Measurements from ENCODE around the gene UNC13A.

UNC13A gene

DNA sequence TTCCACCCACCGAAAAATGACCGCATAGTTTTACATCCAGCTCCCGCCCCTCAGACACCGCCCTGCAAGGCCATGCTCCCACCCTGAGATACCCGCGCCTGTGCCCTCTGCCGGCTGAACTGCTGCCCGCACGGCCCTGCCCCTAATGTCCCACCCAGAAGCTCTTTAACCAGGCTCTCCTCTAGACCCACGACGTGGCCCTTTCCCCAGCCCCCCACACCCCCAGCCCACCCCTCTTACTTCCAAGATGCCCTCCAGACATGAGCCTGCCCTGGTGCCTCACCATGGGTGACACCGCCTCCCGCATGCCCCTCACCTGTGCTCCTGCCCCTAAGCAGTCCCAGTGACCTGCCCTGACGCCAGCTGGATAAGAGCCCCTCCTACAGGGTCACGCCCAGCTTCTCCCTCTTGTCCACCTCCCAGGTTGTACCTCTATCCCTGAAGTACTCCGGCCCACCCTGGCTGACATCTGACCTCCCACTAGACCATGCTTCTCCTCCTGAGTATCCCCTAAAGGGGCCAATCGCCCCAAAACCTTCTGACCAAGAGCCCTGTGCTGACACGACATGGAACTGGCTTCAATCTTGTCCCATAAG, 81.5 kb downstream of the UNC13A start:
- peak overlapping the region; percentile 45 for H3K4me3 ChIP-seq (replicated peaks; ENCODE audit: insufficient read depth, low read length)
- TF ChIP-seq SPI1 (IDR thresholded peaks at IDR 0.05; ENCODE audit: borderline replicate concordance, low read depth) (no peak), GABPA (IDR thresholded peaks at IDR 0.05; ENCODE audit: low read depth) (no peak), POLR2AphosphoS5 (IDR thresholded peaks at IDR 0.05; ENCODE audit: low read depth) (no peak)
- no peak for DNase-seq (ENCODE audit: low read depth in 1 of 2, low spot score in 1 of 2)
- H3K27me3 ChIP-seq (ENCODE audit: insufficient read depth, poor library complexity, severe bottlenecking), result no peaks in the 10 kb centered on the region
- no peak overlapping the region for H3K27ac ChIP-seq (replicated peaks)

DNA sequence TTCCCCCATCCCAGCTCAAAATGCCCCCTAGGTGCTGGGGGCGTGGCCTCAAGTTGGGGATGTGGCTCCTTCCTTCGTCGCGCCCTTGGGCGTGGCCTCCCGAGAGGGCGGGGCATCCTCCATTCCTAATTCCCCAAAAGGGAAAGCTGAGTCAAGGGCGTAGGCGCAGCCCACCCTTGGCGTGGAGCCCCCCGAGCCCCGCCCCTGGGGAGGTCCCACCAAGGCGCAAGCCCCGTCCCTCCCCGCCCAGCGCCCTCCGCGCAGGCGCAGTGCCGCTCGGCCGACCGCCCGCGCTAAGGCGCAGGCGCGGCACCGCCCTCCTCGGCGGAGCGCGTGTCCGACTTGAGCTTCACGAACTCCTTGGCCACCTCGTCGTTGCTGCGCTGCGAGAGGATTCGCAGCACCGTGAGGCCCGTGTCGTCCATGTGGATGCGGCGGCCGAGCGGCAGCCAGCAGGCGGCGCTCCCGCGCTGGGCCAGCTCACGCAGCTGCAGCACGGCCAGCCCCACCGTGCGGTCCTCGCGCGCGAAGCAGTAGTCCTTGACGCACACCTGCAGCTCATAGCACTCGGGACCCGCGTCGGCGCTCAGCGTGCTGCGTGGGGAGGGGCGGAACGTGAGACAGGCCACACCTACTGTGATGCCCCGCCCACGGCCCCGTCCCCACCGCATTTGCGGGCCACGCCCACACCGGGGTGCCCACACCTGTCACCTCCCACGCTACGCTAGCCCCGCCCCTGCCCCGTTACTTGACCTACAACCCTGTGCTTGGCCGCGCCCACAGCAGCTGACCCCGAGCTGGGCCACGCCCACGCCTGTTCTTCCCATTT, 82.2 kb downstream of the UNC13A start:
- H3K27me3 ChIP-seq (ENCODE audit: insufficient read depth, poor library complexity, severe bottlenecking), result no peaks in the 10 kb centered on the region
- DNase-seq (ENCODE audit: low read depth in 1 of 2, low spot score in 1 of 2), result peak; percentile 87 to 88
- TF ChIP-seq GABPA (IDR thresholded peaks at IDR 0.05; ENCODE audit: low read depth), result no peak
- TF ChIP-seq, protein P1, sequence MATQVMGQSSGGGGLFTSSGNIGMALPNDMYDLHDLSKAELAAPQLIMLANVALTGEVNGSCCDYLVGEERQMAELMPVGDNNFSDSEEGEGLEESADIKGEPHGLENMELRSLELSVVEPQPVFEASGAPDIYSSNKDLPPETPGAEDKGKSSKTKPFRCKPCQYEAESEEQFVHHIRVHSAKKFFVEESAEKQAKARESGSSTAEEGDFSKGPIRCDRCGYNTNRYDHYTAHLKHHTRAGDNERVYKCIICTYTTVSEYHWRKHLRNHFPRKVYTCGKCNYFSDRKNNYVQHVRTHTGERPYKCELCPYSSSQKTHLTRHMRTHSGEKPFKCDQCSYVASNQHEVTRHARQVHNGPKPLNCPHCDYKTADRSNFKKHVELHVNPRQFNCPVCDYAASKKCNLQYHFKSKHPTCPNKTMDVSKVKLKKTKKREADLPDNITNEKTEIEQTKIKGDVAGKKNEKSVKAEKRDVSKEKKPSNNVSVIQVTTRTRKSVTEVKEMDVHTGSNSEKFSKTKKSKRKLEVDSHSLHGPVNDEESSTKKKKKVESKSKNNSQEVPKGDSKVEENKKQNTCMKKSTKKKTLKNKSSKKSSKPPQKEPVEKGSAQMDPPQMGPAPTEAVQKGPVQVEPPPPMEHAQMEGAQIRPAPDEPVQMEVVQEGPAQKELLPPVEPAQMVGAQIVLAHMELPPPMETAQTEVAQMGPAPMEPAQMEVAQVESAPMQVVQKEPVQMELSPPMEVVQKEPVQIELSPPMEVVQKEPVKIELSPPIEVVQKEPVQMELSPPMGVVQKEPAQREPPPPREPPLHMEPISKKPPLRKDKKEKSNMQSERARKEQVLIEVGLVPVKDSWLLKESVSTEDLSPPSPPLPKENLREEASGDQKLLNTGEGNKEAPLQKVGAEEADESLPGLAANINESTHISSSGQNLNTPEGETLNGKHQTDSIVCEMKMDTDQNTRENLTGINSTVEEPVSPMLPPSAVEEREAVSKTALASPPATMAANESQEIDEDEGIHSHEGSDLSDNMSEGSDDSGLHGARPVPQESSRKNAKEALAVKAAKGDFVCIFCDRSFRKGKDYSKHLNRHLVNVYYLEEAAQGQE (IDR thresholded peaks at IDR 0.05; ENCODE audit: insufficient replicate concordance, low read depth), result no peak
- TF ChIP-seq, protein P2, sequence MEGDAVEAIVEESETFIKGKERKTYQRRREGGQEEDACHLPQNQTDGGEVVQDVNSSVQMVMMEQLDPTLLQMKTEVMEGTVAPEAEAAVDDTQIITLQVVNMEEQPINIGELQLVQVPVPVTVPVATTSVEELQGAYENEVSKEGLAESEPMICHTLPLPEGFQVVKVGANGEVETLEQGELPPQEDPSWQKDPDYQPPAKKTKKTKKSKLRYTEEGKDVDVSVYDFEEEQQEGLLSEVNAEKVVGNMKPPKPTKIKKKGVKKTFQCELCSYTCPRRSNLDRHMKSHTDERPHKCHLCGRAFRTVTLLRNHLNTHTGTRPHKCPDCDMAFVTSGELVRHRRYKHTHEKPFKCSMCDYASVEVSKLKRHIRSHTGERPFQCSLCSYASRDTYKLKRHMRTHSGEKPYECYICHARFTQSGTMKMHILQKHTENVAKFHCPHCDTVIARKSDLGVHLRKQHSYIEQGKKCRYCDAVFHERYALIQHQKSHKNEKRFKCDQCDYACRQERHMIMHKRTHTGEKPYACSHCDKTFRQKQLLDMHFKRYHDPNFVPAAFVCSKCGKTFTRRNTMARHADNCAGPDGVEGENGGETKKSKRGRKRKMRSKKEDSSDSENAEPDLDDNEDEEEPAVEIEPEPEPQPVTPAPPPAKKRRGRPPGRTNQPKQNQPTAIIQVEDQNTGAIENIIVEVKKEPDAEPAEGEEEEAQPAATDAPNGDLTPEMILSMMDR (IDR thresholded peaks at IDR 0.05; ENCODE audit: insufficient read depth, low read length), result peak; percentile 69
- TF ChIP-seq POLR2AphosphoS5 (IDR thresholded peaks at IDR 0.05; ENCODE audit: low read depth), result peak; percentile 72
- no peak for TF ChIP-seq SPI1 (IDR thresholded peaks at IDR 0.05; ENCODE audit: borderline replicate concordance, low read depth)
- H3K27ac ChIP-seq (replicated peaks), result 0 out of 2 replicates have a peak overlapping the region, but pooled peaks have one; percentile 29
- peak overlapping the region; percentile 45 for H3K4me3 ChIP-seq (replicated peaks; ENCODE audit: insufficient read depth, low read length)

DNA sequence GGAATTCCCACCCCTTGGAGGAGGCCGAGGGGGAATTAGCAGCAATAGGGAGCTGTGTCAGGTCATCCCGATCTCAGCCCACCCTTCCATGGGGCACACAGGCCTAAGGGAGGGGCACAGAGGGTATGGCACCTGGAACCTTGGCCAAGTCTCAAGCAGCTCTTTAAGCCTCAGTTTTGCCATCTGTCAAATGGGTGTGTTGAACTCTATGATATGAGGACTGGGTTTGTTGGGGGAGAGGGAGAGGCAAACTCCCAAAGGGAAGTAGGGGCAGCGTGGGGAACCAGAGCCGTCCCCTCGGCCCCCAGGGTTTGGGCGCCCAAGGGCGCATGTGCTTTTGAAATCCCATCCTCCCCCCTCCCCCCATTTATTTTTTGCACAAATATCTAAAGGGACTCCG, 83.0 kb downstream of the UNC13A start:
- no peak for DNase-seq (ENCODE audit: low read depth in 1 of 2, low spot score in 1 of 2)
- Histone ChIP-seq H3K4me3 (replicated peaks; ENCODE audit: insufficient read depth, low read length) (no peak overlapping the region), H3K27ac (replicated peaks) (no peak overlapping the region), H3K27me3 (ENCODE audit: insufficient read depth, poor library complexity, severe bottlenecking) (peaks cover 3% of the 10 kb centered on the region)
- no peak for TF ChIP-seq POLR2AphosphoS5 (IDR thresholded peaks at IDR 0.05; ENCODE audit: low read depth)
- no peak for TF ChIP-seq GABPA (IDR thresholded peaks at IDR 0.05; ENCODE audit: low read depth)
- TF ChIP-seq, protein P1 (IDR thresholded peaks at IDR 0.05; ENCODE audit: insufficient replicate concordance, low read depth), result no peak
- TF ChIP-seq SPI1 (IDR thresholded peaks at IDR 0.05; ENCODE audit: borderline replicate concordance, low read depth), result no peak
- TF ChIP-seq, protein P2 (IDR thresholded peaks at IDR 0.05; ENCODE audit: insufficient read depth, low read length), result no peak

DNA sequence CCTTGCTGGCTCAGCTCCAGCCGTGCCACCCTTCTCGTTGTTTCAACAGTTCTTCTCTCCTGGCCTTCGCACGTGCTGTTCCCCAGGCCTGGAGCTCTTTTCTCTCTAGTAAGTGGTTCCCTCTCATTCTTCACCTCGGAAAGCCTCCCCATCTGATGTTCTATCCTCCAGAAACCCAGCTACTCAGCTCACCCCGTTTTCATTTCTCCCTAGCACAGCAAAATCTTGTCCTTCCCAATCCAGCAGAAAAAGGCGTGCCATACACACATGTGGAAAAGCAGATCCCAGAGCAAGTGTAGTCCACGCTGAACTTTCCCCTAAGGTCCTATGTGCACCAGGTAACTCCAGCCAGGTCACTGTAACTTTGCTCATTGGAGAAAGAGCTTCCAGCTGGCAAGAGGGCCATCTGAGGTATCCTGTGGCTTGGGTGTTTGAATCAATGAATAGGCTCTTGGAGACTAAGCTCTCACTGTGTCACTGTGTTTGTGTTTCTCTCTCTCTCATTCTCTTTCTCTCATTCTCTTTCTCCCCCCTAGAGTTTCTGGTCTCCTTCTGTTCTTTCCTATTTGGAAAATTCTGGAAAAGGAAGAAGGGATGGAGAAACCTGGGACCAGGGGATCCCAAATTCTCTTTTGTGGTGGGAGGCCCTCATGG, 83.7 kb downstream of the UNC13A start:
- DNase-seq (ENCODE audit: low read depth in 1 of 2, low spot score in 1 of 2), result no peak
- no peak overlapping the region for H3K27ac ChIP-seq (replicated peaks)
- no peak for TF ChIP-seq GABPA (IDR thresholded peaks at IDR 0.05; ENCODE audit: low read depth)
- no peak for TF ChIP-seq POLR2AphosphoS5 (IDR thresholded peaks at IDR 0.05; ENCODE audit: low read depth)
- TF ChIP-seq, protein P2 (IDR thresholded peaks at IDR 0.05; ENCODE audit: insufficient read depth, low read length), result no peak
- TF ChIP-seq, protein P1 (IDR thresholded peaks at IDR 0.05; ENCODE audit: insufficient replicate concordance, low read depth), result no peak
- no peak for TF ChIP-seq SPI1 (IDR thresholded peaks at IDR 0.05; ENCODE audit: borderline replicate concordance, low read depth)
- peaks cover 3% of the 10 kb centered on the region for H3K27me3 ChIP-seq (ENCODE audit: insufficient read depth, poor library complexity, severe bottlenecking)
- no peak overlapping the region for H3K4me3 ChIP-seq (replicated peaks; ENCODE audit: insufficient read depth, low read length)

Data from HL-60 (cell line).